Measurements from ENCODE around the gene ARID1B.
A peak's percentile ranks its signal among the peaks of the same experiment; 100 is the strongest.

Gene ARID1B

DNA sequence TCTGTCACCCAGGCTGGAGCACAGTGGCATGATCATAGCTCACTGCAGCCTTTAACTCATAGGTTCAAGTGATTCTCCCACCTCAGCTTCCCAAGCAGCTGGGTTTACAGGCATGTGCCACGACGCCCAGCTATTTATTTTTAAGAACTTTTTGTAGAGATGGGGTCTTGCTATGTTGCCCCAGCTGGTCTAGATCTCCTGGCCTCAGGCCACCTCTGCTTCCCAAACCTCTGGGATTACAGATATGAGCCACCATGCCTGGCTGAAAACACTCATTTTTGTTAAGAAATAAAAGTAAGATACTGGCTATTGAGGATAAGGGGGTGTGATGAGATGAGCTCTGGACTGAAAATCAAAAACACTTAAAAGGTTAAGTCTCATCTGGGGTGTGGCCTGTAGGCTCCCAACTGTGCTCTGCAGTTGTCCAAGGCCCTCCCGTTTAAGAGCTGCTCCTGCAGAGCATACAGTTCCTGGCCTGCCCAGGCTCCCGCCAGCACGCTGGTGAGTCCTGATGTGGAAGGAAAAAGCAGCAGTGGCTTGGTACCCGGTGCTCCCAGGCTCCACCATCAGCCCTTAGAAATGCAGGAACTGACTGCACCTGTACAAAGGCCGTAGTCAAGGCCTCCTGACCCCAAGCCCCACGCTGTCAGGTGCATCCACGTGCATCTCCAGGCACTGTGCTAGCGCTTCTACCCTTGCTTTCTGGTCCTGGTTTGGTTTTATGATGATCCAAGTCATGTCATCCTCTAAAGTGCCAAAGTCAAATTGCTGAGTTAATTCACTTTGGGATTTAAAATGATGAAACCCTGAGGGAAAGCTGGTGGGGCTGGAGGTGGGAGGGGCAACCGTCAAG, 434.7 kb downstream of the ARID1B start:
- no peaks in the 10 kb centered on the region for H3K9me3 Mint-ChIP-seq
- ATAC-seq (replicated peaks) (peak in 1 of 2 donors; percentile 26), DNase-seq (no peak)
- H3K27me3 Mint-ChIP-seq: no peaks in the 10 kb centered on the region
- no peak overlapping the region for H3K27ac Mint-ChIP-seq
- no peak overlapping the region for H3K4me3 Mint-ChIP-seq
- peaks cover 6 to 20% of the 10 kb centered on the region in 2 donors for H3K4me1 Mint-ChIP-seq
- peaks cover 4 to 20% of the 10 kb centered on the region in 2 donors for H3K36me3 Mint-ChIP-seq

DNA sequence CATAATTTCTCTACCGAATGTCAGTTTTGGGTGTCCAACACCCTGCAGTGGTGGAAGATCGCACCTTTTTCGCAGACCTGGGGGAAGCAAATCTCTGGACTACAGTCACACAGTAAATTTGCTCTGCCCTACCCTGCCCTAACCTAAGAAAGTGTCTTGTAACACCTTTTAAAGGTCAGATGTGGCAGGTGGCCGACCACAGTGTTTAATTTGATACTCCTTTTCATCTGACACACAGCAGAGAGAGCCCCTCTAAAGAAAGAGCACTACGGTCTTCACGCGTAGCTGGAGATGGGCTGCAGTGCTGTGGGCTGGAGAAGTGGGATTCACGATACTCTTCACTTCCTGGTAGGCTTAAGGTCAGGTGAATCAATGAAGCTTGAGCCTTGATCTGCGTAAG, 436.2 kb downstream of the ARID1B start:
- peak; percentile 73 to 80 for ATAC-seq (replicated peaks)
- Mint-ChIP-seq H3K4me3 (no peak overlapping the region), H3K9me3 (no peaks in the 10 kb centered on the region), H3K4me1 (peaks cover 6 to 20% of the 10 kb centered on the region in 2 donors), H3K27me3 (no peaks in the 10 kb centered on the region), H3K27ac (peak overlapping the region; percentile 16), H3K36me3 (peaks cover 0 to 19% of the 10 kb centered on the region in 2 donors)
- no peak for DNase-seq

DNA sequence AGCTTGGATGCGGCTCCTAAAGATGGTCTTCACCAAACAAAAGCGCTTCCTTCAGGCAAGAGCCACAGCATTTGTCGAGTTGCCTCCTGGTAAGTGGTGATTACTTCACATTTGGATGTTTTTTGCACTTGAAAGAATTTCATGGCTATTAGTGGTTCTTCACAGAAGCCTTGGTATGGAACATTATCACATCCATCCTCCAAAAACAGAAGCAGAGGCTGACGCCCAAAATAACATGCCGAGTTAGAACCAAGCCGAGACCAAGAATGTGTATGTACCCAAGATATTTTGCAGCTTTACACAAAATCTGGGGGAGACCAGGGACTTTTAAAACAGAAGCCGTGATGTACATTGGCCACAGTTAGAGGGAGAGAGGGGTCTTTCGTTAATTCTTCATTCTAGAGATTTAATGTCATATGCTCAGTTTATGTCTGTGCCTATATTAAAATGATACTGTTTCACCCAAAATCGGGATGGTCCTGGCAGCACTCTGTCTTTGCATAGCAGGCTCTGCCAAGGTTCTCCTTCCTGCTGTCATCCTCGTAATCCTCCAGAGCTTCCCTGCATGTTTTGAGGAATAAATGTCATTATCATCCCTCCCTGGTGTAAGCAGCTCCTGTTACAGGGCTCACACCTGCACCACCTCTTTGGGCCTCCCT, 436.9 kb downstream of the ARID1B start:
- no peaks in the 10 kb centered on the region for H3K27me3 Mint-ChIP-seq
- peaks cover 6 to 20% of the 10 kb centered on the region in 2 donors for H3K4me1 Mint-ChIP-seq
- DNase-seq (no peak), ATAC-seq (replicated peaks) (no peak)
- H3K36me3 Mint-ChIP-seq: peaks cover 0 to 19% of the 10 kb centered on the region in 2 donors
- H3K27ac Mint-ChIP-seq: no peak overlapping the region
- no peaks in the 10 kb centered on the region for H3K9me3 Mint-ChIP-seq
- H3K4me3 Mint-ChIP-seq: no peak overlapping the region

GRCh38 chr6:157215717-157216116, 438.5 kb downstream of the ARID1B start:
- DNase-seq: no peak
- Mint-ChIP-seq H3K4me3 (no peak overlapping the region), H3K27me3 (no peaks in the 10 kb centered on the region), H3K36me3 (peaks cover 0 to 13% of the 10 kb centered on the region in 2 donors), H3K9me3 (no peaks in the 10 kb centered on the region), H3K27ac (no peak overlapping the region), H3K4me1 (peaks cover 6 to 21% of the 10 kb centered on the region in 2 donors)
- no peak for ATAC-seq (replicated peaks)

- no peaks in the 10 kb centered on the region for H3K9me3 Mint-ChIP-seq
These were observed 439.4 kb downstream of the ARID1B start for GRCh38 chr6:157216570-157216969.

GRCh38 chr6:157217198-157217893, 440.2 kb downstream of the ARID1B start:
- DNase-seq (no peak), ATAC-seq (replicated peaks) (no peak)
- Mint-ChIP-seq H3K4me3 (no peak overlapping the region), H3K27me3 (peaks cover 0 to 2% of the 10 kb centered on the region in 2 donors), H3K9me3 (no peaks in the 10 kb centered on the region), H3K27ac (no peak overlapping the region), H3K36me3 (peaks cover 0 to 13% of the 10 kb centered on the region in 2 donors), H3K4me1 (peaks cover 11 to 36% of the 10 kb centered on the region in 2 donors)

More at GRCh38 chr6:157216570-157216969, 439.4 kb downstream of the ARID1B start:
- ATAC-seq (replicated peaks) (no peak), DNase-seq (no peak)
- peaks cover 8 to 30% of the 10 kb centered on the region in 2 donors for H3K4me1 Mint-ChIP-seq
- H3K27ac Mint-ChIP-seq: peak overlapping the region; percentile 77
- no peaks in the 10 kb centered on the region for H3K27me3 Mint-ChIP-seq
- no peak overlapping the region for H3K4me3 Mint-ChIP-seq
- peaks cover 0 to 11% of the 10 kb centered on the region in 2 donors for H3K36me3 Mint-ChIP-seq

GRCh38 chr6:157217894-157218370, 440.8 kb downstream of the ARID1B start:
- peaks cover 0 to 4% of the 10 kb centered on the region in 2 donors for H3K27me3 Mint-ChIP-seq
- no peaks in the 10 kb centered on the region for H3K9me3 Mint-ChIP-seq
- DNase-seq: no peak
- peaks cover 17 to 39% of the 10 kb centered on the region in 2 donors for H3K4me1 Mint-ChIP-seq
- ATAC-seq (replicated peaks): no peak
- H3K36me3 Mint-ChIP-seq: peaks cover 0 to 15% of the 10 kb centered on the region in 2 donors
- no peak overlapping the region for H3K4me3 Mint-ChIP-seq
- H3K27ac Mint-ChIP-seq: no peak overlapping the region

- no peak for ATAC-seq (replicated peaks)
- H3K36me3 Mint-ChIP-seq: peaks cover 0 to 12% of the 10 kb centered on the region in 2 donors
- H3K27ac Mint-ChIP-seq: no peak overlapping the region
These were observed 441.4 kb downstream of the ARID1B start for GRCh38 chr6:157218371-157219198.

GRCh38 chr6:157219201-157220200, 442.3 kb downstream of the ARID1B start:
- H3K4me3 Mint-ChIP-seq: no peak overlapping the region
- ATAC-seq (replicated peaks) (no peak), DNase-seq (no peak)
- H3K27me3 Mint-ChIP-seq: peaks cover 6 to 8% of the 10 kb centered on the region in 2 donors
- H3K4me1 Mint-ChIP-seq: peaks cover 24 to 39% of the 10 kb centered on the region in 2 donors
- no peak overlapping the region for H3K27ac Mint-ChIP-seq
- peaks cover 0 to 6% of the 10 kb centered on the region in 2 donors for H3K36me3 Mint-ChIP-seq
- H3K9me3 Mint-ChIP-seq: no peaks in the 10 kb centered on the region

More at GRCh38 chr6:157218371-157219198, 441.4 kb downstream of the ARID1B start:
- DNase-seq: no peak
- Mint-ChIP-seq H3K4me3 (no peak overlapping the region), H3K27me3 (peaks cover 2 to 5% of the 10 kb centered on the region in 2 donors), H3K9me3 (no peaks in the 10 kb centered on the region), H3K4me1 (peaks cover 18 to 39% of the 10 kb centered on the region in 2 donors)

DNA sequence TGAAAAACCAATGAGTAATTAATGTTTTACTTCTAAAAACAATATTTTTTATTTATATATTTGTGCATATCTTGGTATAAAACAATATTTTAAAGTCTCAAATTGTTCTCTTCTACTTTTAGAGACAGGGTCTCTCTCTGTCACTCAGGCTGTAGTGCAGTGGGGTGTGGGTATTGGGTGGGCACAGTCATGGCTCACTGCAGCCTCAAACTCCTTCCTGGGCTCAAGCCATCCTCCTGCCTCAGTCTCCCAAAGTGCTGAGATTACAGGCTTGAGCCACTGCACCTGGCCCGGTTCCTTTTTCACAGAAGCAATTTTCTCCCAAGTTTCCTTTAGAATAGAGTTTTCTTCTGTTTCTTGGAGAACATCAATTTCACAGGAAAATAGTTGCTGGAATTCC, 443.3 kb downstream of the ARID1B start:
- peaks cover 24 to 38% of the 10 kb centered on the region in 2 donors for H3K4me1 Mint-ChIP-seq
- H3K27ac Mint-ChIP-seq: no peak overlapping the region
- peak overlapping the region; percentile 81 to 83 for H3K4me3 Mint-ChIP-seq
- no peak for ATAC-seq (replicated peaks)
- peaks cover 6 to 8% of the 10 kb centered on the region in 2 donors for H3K27me3 Mint-ChIP-seq
- H3K36me3 Mint-ChIP-seq: peaks cover 0 to 4% of the 10 kb centered on the region in 2 donors
- no peak for DNase-seq
- no peaks in the 10 kb centered on the region for H3K9me3 Mint-ChIP-seq

DNA sequence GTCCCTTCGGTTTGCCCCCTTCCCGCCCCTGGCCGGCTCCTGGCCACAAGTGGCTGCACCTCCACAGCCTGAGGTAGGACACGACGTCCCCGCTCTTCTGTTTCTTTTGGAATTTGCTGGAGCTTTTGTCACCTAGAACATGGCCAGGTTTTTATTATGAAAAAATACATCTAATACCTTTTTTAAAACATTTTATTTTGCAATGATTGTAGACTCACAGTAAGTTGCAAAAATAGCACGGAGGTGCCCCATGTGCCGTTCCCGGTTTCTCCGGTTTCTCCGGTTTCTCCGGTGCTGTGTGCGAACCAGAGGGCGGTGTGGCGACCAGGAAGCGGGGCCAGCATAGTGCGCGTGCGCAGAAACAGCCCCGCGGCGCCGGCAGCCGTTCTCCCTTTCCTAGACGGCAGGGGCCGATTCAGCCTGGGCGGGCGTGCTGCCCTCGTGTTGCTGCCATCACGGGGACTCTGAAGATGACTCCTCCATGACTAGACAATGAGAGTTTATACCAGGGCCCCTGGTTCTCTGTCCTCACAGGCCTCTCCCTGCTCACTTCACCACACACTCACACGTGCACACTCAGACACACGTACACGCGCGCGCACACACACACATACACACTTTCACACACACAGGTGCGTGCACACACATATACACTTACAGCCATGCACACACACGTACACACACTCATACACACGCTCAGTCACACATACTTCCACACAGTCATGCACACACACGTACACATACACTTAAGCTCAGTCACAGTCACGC, 444.1 kb downstream of the ARID1B start:
- Mint-ChIP-seq H3K36me3 (peaks cover 0 to 4% of the 10 kb centered on the region in 2 donors), H3K4me3 (peak overlapping the region; percentile 81 to 83), H3K9me3 (no peaks in the 10 kb centered on the region), H3K27me3 (peaks cover 6 to 8% of the 10 kb centered on the region in 2 donors), H3K27ac (peak overlapping the region; percentile 85), H3K4me1 (peaks cover 24 to 38% of the 10 kb centered on the region in 2 donors)
- peak; percentile 56 to 67 for ATAC-seq (replicated peaks)
- DNase-seq: peak; percentile 72

GRCh38 chr6:157221817-157222175, 444.6 kb downstream of the ARID1B start:
- Mint-ChIP-seq H3K4me3 (peak overlapping the region; percentile 81 to 83), H3K36me3 (peaks cover 0 to 4% of the 10 kb centered on the region in 2 donors), H3K9me3 (no peaks in the 10 kb centered on the region), H3K27me3 (peaks cover 6 to 9% of the 10 kb centered on the region in 2 donors), H3K27ac (peak overlapping the region; percentile 85), H3K4me1 (peaks cover 22 to 38% of the 10 kb centered on the region in 2 donors)
- ATAC-seq (replicated peaks) (no peak), DNase-seq (no peak)
